AG08396 (cell line): ENCODE results near the gene PEX3.
A peak's percentile ranks its signal among the peaks of the same experiment; 100 is the strongest.

ENCODE experiments used
- DNase-seq: peaks from one replicate; pipeline ENCODE4 v3.0.0; 2012; ENCODE audit warnings: low spot score, mixed read lengths

PEX3 gene, protein sequence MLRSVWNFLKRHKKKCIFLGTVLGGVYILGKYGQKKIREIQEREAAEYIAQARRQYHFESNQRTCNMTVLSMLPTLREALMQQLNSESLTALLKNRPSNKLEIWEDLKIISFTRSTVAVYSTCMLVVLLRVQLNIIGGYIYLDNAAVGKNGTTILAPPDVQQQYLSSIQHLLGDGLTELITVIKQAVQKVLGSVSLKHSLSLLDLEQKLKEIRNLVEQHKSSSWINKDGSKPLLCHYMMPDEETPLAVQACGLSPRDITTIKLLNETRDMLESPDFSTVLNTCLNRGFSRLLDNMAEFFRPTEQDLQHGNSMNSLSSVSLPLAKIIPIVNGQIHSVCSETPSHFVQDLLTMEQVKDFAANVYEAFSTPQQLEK

DNA sequence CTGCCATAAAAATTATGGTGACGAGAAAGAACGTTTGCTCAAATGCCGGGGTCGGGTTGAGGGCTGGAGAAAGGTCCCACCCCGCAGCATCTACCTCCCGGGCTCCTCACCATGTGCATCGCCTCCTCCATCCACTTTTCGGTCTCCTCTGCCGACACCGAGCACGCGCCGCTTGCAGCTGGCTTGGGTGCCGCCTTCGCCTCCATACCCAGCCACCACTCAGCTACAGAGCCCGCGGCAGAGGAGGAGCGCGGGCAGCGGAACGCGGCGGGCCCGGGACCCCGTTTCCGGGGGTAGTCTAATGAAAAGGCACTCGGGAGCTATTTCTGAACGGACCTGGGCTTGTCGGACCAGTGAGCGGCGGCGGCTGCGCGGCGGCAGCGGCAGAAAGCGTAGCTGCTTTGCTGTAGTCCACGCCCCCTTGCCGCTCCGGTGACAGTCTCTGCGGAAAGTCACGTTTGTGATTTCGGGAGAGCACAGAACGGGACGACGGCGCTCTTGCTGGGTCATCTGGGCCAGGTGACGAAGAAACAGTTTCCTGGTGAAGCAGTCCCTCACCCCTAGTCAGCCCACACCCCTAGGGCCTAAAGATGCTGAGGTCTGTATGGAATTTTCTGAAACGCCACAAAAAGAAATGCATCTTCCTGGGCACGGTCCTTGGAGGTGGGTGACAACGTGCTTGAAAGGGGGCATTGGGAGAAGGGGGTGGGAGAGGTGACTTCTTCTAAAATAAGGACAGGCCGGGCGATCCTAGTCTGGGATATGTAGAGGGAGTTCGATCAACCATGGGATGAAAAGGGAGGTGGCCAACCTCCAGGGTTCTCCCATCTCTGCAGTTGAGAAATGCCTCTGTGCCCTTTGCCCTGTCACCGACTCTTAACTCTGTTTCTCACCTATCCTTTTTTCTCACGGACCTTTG, at the start of gene PEX3, which contains the start of gene ADAT2:
Gene PEX3, plus strand, starts transcription at position 353 of the 919 bp plus-strand sequence. Its CDS starts 238 bp downstream, at position 591.
Gene ADAT2, minus strand, starts transcription at position 243 of the 919 bp plus-strand sequence. Its CDS starts 37 bp downstream, at position 206.
- peak; percentile 93 for DNase-seq

DNA sequence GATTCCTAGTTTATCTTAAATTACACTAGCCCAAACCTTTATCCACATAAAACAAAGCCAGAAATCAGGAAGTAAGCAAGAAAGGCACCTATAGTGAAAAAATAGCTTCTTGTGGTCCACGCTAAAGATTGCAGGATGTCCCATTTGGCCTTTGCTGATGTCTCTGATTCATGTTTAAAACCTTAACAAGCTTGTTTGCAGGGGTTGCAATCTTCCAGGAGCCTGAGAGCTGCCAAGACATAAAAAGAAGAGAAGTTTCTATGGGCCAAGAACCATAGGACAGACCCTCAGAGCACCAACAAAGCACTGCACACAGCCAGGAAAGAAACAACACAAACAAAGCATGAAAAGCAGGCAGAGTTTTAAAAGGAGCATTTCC, 49.5 kb upstream of the PEX3 start:
- no peak for DNase-seq

DNA sequence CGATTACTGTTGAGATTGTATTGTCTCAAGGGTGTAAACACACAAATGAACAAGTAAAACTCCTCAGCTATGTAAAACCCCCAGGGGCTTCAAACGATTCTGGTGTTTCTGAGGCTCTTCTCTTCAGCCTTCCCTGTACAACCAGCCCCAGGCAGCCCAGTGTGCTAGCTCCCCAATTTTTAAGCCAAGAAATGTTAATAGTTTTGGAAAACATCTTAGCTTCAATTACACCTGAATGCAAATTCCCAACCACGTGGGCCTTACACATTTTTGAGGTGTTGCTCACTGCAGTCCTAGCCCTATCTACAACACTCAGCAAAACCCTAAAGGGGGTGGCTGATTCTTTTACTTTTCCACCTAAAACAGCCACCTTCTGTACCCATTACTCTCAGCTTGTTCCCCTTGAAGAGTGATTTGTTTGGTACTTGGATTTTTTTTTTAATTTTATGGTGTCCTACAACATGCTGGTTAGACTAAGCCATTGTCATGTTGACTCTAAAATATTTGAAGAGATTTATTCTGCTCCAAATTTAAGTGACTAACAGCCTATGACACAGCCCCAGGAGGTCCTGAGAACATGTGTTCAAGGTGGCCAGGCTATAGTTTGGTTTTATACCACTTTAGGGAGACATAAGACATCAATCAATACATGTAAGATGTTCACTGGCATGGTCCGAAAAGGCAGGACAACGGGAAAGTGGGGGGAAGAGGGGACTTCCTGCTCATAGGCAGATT, 48.8 kb upstream of the PEX3 start:
- DNase-seq: no peak

DNA sequence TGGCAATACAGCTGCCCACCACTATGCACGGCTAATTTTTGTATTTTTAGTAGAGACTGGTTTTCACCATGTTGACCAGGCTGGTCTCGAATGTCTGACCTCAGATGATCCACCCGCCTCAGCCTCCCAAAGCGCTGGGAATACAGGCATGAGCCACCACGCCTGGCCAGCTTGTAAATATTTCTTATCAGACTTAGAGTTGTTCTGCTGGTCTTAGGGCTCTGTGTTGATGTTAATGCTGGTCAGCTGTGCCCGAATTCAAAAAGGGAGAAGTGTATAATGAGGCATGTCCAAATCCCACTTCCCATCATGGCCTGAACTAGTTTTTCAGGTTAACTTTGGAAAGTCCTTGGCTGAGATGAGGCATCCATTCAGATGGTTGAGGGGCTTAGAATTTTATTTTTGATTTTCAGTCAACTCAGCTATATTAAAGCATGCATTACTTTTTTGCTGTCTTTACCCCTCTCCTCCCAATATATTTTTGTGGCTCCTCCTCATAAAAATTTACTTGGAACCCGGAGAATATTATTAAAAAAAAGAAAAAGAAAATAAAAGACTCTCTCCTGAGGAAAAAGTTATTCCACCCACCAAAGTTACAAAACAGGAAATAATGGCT, 47.8 kb upstream of the PEX3 start:
- DNase-seq: no peak

DNA sequence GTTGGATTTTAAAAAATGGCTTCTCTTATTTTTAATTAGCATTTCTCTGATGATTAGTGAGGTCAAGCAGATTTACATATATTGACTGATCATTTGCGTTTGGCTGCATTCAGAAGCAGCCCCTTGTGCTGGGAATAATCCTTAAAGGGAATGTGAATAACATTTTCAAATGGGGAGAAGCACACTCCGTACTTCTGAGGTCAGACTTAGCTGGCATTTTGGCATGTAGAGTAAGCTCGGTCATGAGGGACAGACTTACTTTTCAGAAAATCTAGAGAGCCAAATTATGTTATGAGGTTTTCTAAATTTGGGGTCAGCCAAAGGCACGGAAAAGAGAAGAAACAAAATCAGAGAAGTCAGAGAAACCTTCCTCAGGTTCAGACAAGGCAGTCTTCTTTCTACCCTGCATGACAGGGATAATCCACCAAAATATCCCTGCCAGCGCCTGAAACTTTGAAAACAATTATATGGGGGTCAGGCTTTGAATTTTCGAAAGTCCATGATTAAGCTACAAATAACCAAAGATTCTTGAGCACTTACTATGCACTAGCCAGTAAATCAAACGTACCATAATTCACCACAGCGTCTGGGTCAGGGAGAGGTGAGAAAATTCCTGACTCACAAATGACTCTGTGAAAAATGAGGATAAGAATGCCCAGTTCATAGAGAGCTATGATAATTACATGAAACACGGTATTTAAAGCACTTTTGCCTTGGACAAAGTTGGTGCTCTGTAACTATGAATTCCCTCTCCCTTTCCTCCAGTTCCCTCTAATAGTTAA, 45.0 kb upstream of the PEX3 start:
- no peak for DNase-seq

DNA sequence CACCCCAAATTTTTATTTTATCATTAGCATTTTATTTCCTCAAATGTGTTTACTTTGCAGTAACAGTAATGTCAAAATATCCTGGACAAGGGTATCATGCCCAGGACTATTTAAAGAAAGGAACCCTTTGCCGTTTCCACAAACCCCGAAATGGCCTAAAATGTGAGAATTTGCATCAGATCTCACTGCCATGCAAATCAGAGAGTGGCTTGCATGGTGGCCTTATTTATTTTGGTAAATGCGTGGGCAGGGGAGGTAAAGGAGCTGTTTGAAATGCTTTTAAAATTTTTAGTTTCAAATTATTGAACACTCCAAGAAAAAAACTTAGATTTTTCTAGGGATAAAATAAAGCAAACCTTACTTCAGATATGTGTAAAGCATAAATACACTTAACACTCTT, 43.9 kb upstream of the PEX3 start:
- no peak for DNase-seq

DNA sequence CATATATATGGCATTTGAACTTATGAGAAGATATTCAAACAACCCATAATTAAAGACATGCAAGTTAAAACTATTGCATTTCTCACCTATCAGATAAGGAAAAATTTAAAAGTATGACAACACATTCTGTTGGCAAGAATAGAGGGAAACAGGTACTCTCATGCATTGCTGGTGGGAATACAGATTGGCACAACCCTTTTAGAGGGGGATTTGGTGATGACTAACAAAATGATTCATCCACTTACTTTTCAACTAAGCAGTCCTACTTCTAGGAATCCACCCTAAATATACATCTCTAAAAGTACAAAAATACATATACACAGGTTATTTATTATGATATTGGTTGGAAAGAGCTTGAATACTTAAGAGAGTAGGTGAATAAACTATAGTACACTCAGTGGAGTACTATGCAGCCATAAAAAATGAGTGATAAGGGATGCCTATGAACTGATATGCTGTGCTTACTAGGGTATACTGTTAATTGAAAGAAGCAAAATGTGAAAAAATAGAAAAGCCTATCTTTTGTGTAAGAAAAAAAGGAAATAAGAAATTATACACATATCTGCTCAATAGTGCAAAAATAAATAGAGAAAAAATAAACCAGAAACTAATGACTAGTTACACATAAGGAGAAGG, 42.3 kb upstream of the PEX3 start:
- no peak for DNase-seq

DNA sequence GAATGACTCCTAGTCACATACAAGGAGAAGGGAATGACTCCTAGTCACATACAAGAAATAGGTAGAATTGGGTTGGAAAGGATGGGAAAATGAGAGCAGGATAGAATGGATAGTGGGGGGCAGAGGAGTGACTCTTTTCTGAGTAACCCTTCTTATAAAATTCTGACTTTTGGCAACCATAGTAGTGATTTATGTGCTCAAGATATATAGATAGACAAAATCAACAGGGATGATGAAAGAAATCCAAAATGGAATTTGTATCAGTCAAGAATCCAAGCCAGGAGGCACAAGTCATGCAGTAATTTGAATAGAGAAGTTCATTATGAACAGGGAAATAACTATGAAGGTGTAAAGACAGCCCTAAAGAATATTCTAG, 41.8 kb upstream of the PEX3 start:
- no peak for DNase-seq

DNA sequence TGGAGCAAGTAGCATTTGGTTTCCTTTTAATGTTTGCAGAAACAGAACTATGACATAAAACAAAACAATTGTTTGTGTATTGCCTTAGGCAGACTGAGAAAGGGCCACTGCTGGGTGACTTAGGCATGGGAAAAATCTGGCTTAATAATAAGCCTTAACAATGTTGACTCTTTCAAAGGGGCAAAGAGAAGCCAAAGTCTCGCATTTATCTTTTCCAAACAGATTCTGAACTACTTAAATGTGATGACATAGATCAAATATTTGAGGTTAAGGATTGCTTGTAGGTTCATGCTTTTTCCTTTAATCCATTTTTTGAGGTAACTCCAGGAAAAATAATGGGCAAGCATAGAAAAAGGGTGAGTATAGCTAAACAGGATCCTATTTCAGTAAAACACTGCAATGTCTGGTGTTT, 39.7 kb upstream of the PEX3 start:
- DNase-seq: no peak

DNA sequence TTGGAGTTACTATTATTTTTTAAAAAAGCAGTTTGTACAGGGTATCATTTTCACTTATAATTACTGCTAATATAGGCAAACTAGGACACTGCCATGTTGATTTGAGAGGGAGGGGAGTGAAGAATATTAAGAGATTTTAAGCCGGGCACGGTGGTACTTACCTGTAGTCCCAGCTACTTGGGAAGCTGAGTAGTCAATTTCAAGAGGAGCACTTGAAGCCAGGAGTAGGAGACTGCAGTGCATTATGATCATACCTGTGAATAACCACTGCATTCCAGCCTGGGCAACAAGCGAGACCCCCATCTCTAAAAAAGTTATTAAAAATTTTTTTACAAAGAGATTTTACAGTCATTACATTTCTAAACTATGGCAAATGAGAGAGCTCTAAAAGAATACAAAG, 35.8 kb upstream of the PEX3 start:
- no peak for DNase-seq

DNA sequence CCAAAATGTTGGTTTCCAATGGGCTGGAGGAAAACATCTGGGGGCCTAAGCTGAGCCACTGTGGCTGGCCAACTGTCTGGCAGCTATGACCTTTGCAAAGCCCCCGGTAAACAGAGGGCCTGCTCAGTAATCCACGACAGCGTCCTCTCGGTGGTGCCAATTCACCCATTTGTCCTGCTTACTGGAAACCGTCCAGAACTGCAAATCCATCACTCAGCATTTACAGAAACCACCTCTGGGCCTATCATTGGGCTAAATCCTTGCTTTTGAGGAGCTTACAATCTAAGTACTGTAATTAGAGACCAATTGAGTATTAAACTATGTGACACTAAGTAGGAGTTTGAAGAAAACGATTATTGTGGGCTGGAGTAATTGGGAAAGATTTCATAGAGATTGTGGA, 31.1 kb upstream of the PEX3 start:
- DNase-seq: no peak

DNA sequence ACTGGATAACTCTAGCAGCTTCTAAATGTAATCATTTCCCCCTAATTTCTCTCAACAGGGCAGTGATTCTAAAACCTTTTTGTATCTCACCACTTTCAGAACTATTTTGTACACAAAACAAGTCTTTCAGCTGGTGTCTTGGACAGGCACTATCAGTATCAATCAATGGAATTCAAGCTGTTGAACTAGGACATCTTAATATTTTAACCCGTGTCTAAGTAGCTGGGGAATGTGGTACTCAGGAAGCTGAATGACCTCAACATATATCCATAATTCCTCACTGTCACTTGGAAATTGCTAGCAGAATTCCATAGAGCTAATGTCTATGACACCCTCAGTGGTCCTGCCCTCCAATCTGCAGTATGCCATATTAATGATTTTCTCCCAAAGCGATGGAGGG, 24.6 kb upstream of the PEX3 start:
- no peak for DNase-seq

DNA sequence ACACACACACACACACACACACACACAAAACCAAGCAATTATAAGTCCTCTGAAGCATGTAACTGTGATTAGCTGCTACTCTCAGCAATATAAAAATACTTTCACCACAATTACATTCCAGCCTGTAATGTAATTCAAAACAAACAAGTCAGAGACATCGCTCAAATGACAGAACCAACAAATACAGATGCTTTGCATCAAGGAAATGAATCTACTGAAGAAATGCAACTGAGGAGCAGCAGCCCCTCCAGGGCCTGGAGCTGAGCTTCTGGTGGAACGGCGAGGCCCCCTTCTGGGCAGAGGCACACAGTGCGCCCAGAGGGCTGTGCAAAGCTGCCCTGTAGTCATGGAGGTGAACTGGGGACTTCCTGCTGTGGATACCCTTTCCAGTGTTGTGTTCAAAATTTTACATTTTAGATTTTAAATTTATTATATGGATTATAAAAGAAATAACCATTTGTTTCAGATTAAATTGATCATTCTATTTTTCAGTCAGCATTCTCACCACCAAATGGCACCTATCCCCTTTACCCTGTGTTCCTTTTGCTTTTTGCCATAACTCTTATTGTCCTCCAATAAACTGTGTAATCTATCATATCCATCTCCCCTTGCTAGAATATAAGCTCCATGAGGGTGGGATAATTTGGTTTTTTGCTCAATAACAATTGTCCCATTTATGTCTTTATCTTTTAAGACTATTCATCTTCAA, 23.3 kb upstream of the PEX3 start:
- DNase-seq: peak; percentile 77

DNA sequence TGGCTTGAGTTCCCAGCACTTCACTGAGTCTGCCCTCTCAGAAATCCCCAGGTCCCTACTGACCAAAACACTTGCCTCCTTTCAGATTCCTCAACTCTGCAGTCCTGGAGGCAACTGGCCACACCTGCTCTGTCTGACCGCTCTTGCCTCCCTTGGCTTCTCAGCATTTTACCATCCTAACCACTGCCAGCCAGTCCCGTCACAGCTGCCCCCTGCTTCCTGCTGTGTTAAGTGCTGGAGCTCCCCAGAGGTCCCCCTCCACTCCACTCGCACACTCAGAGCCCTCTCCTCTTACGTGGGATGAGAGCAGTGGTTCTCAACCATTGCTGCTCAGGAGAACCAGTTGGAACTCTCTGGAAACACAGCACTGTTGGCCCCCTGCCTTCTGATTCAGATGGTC, 20.6 kb upstream of the PEX3 start:
- no peak for DNase-seq

DNA sequence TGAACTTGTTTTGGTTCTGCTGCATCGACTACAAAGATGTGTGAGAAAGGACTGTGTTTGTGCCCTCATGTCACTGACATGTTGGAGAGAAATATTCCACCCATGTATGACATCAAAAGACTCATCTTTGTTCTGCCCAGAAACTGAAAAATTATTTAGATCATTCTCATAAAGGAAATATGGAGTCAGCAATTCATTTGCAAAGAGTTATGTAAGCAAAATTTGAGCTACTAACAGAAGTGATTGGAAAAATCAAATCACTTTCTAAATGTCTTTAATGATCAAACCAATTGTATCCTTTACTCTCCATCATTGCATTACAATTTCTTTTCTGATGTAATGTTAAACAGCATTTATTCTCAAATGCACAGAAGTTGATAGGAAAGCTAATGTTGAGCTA, 19.4 kb upstream of the PEX3 start:
- no peak for DNase-seq

DNA sequence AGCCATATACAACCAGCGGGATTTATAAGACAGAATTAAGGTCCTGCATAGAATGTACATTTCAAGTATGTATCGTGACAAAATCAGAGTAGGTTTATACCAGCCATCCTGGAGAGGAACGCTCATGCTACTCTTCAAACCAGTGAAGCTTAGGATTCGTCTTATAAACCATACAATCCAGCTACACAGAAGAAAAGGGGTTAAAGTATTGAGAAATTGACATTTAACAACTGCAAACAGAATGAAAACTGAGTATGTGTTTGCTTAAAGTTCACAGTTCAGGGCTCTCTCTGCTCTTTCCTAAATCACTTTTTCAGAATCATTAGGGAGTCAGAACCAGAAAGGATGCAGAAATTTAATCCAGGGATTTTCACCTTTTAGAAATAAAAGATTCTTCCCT, 18.0 kb upstream of the PEX3 start:
- no peak for DNase-seq

DNA sequence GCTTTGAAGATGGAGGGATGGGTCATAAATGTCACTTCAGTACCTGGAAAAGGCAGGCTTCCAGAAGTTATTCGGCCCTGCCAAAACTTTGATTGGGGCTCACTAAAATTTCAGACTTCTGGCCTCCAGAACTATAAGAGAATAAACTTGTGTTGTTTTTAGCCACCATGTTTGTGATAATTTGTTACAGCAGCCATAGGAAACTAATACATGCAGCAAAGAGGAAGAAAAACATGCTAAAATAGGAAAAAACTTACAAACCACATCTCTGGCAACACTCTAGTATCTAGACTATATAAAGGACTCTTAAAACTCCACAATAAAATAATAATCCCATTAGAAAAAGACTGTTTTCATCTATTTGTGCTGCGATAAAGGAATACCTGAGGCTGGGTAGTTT, 9.6 kb upstream of the PEX3 start:
- DNase-seq: no peak

DNA sequence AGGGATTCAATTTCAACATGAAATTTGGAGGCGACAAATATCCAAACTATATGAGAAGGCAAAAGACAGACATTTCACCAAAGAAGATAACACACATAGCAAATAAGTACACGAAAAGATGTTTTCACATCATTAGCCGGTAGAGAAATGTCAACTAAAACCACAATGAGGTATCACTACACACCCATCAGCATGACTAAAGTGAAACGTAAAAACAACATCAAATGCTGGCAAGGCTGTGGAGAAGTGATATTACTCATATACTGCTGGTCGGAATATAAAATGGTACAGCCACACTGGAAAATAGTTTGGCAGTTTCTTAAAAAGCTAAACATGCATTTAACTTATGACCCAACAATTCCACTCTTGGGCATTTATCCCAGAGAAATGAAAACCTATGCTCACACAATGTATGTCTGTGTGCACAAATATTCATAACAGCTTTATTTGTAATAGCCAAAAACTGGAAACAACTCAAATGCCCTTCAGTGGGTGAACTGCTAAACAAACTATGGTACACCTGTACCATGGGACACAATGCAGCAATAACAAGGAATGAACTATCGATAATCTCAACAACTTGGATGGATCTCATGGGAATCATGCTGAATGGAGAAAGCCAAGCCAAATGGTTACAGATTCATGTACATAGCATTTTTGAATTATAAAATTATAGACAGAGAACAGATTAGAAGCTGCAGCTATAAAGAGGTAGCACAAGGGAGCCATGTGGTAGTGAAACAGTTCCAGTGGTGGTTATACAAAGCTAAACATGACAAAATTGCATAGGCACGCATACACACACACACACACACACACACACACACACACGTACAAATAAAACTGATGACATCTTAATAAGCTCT, 8.7 kb upstream of the PEX3 start:
- no peak for DNase-seq

DNA sequence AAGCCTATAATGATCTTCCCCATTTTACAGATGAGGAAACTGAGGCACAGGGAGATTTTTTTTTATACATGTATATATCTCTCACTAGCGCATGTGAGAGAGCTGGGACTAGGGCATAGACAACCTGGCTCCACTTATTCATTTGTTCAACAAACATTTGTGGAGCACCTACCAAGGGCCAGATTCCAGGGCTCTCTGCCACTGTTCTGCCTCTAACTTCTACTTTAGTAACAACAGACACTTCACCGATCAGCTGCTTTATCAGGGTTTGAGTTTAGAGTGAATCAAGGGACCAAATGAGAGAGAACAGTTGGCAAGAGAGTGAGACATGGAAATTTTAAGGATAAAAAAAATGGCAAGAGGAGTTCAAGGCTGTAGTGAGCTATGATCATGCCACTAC, 7.5 kb upstream of the PEX3 start:
- DNase-seq: no peak
